ENCODE results near the gene TMEM132C.
"Not testable (repeated sequence)": the region's sequence is repeated elsewhere in the genome, so short reads cannot be mapped to it uniquely, and the experiment has no call there.

The TMEM132C gene

GRCh38 chr12:128267131-128267622, at the start of gene TMEM132C:
Gene TMEM132C, plus strand, starts transcription at chr12:128267170. Its CDS starts 233 bp downstream, at chr12:128267403.
- DNase-seq, result no peak

- no peak for DNase-seq
These were observed 42.7 kb upstream of the TMEM132C start for GRCh38 chr12:128224226-128224625.

- no peak for DNase-seq
These were observed 38.4 kb upstream of the TMEM132C start for GRCh38 chr12:128228581-128228980.

- DNase-seq, result no peak
These were observed 31.1 kb upstream of the TMEM132C start for GRCh38 chr12:128235635-128236417.

- DNase-seq, result no peak
These were observed 30.4 kb upstream of the TMEM132C start for GRCh38 chr12:128236525-128236924.

DNA sequence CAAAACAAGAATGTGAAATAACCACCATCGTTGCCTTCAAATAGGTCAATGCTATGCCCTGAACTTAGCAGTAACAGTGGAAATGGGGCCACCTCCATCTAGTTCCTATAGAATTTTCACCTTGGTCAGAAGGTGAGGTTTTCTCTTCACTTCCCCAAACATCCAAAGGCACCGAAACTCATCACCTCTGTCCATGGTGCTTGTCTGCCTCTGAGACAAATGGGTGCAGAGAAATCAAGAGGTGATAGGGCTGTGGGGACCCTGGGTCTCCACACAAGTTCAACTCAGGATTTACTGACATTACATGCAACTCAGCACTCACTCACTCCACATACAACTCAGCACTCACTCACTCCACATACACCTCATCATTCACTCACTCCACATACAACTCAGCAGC, 26.2 kb upstream of the TMEM132C start:
- no peak for DNase-seq

DNA sequence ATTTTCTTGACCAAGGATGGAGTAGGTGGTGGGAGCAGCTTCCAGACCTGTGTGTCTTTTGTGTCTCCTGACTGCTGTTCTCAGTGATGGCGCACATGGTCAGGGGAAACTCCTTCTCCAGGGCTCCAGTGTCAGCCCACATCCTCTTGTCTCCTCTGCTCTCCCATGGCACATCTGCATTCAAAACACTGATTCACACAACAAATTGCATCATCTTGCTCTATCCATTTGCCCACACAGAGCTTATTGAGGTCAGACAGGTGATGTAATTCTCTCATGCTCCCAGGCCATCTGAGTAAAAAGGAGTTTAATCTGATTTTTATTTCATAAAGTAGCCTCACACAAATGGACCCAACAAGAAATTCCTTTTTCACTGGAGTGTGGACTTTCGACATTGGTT, 21.8 kb upstream of the TMEM132C start:
- DNase-seq, result no peak

DNA sequence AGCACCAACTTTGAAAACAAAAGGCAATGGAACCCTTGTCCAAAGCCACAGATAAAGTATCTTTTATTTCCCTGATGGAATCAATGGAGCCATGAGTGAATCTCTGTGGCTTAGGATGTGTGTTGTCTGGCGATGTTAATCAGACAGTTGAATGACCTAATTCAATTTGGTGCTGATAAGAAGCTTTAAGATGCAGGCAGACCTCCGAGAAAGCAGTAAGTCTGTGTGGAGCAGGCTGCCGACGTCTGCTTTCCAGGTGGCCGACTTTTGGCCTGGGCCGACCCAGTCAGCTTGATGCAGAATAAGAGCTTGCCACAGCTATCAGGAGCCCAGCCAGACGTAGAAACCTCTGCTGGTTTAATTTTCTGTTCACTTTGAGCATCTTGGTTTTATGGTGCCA, 21.1 kb upstream of the TMEM132C start:
- DNase-seq, result no peak

DNA sequence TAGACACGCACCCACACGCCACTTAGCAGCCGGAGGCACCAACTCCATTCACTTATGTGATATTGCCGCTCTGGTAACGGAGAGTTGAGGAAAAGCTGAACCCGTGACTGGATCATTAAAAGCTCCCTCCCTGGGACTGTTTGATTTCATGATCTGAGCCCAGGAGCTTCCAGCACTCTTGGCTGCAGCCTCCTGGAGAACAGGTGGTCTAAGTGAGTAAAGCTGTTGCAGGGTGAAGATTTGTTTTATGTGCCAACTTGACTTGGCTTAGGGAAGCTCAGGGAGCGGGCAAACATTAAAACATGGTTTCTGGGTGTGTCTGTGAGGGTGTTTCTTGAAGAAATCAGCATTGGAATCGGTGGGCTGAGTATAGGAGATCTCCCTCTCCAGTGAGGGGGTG, 16.9 kb upstream of the TMEM132C start:
- no peak for DNase-seq

DNA sequence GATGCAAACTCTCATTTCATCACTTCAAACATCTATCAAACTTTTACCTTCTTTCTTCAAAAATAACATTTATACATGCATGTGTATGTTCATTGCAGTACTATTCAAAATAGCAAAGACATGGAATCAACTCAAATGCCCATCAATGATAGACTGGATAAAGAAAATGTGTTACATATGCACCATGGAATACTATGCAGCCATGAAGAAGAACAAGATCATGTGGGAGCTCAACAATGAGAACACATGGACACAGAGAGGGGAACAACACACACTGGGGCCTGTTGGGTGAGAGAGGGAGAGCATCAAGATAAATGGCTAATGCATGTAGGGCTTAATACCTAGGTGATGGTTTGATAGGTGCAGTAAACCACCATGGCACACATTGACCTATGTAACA, 13.1 kb upstream of the TMEM132C start:
- DNase-seq, result not testable (repeated sequence)

DNA sequence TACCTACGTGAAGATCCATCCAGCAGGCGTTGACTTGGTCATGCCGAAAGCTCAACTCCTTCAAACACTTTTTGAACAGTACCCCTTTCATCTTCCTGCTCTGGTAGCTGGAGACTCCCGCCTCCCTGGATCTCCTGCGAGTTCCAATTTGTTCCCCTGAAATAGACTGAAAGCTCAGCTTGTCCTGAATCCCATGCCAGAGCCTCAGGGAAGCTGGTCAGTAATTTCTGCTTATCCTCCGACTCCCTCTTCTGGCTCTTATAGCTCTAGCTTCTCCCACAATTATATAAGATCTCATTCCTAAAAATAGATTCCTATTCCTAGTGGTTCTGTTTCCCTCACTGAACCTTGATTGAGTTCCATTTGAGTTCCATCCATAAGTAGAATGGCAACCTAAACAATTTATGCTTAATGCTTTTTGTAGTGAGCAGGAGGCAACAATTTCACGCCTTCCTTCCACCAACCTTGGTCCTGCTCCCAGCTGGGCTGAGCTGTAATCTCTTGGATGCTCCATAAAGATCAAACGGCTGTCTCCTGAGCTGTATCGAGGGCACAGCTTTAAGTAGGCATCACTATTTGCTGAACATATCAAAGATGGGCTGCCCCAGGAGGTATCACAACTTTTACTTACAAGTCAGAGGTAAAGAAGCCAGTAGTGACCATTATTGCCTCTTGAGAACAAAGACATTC, 8.0 kb upstream of the TMEM132C start:
- no peak for DNase-seq

DNA sequence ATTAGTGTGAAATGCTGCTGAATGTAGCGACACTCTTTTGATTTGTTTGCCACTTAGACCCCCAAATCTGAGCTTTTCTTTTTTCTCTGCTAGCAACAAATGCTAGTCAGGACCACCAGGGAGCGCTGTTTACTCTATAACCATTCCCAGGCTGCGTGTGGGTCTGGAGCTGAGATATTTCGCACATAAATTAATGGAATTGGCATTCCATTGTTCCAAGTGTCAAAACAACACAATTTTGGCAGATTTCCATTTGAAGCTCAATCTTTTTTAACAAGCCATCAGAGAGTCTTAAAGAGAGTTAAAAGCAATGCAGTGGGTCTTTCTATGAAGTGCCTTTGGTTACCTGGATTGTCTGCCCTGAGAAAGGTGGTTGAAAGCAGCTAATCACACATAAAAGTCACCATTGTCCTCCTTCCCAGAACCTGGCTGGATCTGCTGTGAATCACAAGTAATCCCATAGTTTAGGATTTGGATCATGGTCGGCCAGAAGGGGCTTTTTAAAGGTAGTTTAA, 7.4 kb upstream of the TMEM132C start:
- DNase-seq, result no peak

GRCh38 chr12:128261757-128262156, 5.2 kb upstream of the TMEM132C start:
- no peak for DNase-seq

DNA sequence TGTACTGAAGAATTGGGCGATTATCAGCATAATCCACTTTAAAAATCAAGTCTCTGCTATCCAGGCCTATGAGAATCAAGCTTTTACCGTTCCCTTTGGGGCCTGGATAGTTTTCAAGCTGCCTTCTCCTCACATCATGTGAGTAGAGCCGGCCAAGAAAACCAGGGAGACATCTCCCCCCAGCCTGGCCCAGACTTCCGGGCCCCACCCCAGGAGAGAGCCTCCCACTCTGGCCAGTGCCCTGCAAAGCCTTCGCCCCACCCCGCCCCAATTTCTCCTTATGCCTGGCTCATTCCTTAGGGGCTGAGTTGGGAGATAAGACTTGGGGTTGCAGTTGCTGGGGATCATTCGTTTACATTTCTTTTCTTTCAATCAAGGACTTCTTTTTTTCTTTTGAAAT, 1.4 kb upstream of the TMEM132C start:
- DNase-seq, result no peak

DNA sequence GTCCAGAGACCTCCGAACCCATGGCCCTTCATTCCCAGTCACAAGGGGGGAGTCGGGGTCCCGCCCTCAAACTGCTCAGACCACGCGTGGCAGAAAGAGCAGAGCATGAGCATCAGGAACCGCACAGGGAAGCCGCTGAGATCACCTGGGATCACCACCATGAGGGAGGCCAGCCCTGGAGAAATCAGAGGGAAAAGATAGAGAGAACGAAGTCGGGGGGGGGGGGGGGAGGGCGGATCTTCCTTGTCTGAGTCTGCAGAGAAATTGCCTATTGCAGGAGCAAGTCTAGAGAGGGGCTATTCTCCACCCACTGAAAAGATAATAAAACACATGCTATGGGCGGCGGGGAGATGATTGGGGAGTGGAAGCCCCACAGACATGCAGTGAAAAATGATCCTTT, 884 bp upstream of the TMEM132C start:
- DNase-seq, result no peak

GRCh38 chr12:128266541-128267130, 334 bp upstream of the TMEM132C start:
- no peak for DNase-seq

- no peak for DNase-seq
These were observed 845 bp downstream of the TMEM132C start for GRCh38 chr12:128267651-128268378.

- no peak for DNase-seq
These were observed 1.5 kb downstream of the TMEM132C start for GRCh38 chr12:128268379-128268995.

- no peak for DNase-seq
These were observed 2.2 kb downstream of the TMEM132C start for GRCh38 chr12:128269181-128269591.

GRCh38 chr12:128276471-128276870, 9.5 kb downstream of the TMEM132C start:
- no peak for DNase-seq

GRCh38 chr12:128286970-128287369, 20.0 kb downstream of the TMEM132C start:
- DNase-seq, result no peak

- DNase-seq, result no peak
These were observed 21.4 kb downstream of the TMEM132C start for GRCh38 chr12:128288357-128288756.
